ENCODE data around the gene MAP4K2. TPM values are rescaled to one million over a fixed set of nuclear protein-coding genes. Genes with fewer than 3 reads are reported as not detected.

The MAP4K2 gene
- total RNA-seq, 1 donor from 2014 or later: 25.8 TPM

DNA sequence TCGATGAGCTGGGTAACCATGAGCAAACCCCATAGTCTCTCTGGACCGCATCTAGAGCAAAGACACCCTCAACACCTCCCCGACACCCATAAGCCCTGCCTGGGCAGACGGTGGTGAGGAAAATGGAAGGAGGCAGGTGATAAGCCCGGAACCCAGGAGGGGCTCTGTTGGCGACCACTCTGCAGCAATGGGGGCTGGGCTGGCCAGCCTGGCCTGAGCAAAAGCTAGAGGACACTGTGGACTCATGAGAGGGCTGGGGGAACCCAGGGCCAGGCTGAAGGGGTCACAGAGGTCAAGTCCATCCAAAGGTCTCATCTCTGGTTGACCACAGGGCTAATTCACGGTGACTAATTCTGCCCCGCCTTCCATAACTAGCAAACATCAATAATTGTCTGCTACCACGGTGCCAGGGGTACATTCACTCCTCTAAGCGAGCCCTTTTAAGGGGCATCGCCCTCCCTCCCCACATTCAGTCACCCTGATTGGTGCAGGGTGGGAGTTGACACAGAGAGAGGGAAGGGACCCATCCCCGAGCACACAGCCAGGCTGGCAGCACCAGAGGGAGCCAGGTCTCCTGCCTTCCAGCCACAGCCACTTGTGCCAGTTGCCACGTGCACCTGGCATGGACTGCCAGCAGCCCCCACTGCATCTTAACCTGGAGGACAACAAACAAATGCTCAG, 47.2 kb downstream of the MAP4K2 start:
- Mint-ChIP-seq H3K27me3 (ENCODE audit: low read depth) (no peaks in the 10 kb centered on the region), H3K9me3 (no peaks in the 10 kb centered on the region), H3K36me3 (no peaks in the 10 kb centered on the region), H3K4me3 (no peak overlapping the region), H3K27ac (no peak overlapping the region), H3K4me1 (peaks cover 13% of the 10 kb centered on the region)
- TF ChIP-seq, protein P1, sequence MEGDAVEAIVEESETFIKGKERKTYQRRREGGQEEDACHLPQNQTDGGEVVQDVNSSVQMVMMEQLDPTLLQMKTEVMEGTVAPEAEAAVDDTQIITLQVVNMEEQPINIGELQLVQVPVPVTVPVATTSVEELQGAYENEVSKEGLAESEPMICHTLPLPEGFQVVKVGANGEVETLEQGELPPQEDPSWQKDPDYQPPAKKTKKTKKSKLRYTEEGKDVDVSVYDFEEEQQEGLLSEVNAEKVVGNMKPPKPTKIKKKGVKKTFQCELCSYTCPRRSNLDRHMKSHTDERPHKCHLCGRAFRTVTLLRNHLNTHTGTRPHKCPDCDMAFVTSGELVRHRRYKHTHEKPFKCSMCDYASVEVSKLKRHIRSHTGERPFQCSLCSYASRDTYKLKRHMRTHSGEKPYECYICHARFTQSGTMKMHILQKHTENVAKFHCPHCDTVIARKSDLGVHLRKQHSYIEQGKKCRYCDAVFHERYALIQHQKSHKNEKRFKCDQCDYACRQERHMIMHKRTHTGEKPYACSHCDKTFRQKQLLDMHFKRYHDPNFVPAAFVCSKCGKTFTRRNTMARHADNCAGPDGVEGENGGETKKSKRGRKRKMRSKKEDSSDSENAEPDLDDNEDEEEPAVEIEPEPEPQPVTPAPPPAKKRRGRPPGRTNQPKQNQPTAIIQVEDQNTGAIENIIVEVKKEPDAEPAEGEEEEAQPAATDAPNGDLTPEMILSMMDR (IDR thresholded peaks at IDR 0.05; ENCODE audit: unreplicated experiment): no peak
- DNase-seq (ENCODE audit: low spot score in 2 of 2, unreplicated experiment in 2 of 2): no peak

DNA sequence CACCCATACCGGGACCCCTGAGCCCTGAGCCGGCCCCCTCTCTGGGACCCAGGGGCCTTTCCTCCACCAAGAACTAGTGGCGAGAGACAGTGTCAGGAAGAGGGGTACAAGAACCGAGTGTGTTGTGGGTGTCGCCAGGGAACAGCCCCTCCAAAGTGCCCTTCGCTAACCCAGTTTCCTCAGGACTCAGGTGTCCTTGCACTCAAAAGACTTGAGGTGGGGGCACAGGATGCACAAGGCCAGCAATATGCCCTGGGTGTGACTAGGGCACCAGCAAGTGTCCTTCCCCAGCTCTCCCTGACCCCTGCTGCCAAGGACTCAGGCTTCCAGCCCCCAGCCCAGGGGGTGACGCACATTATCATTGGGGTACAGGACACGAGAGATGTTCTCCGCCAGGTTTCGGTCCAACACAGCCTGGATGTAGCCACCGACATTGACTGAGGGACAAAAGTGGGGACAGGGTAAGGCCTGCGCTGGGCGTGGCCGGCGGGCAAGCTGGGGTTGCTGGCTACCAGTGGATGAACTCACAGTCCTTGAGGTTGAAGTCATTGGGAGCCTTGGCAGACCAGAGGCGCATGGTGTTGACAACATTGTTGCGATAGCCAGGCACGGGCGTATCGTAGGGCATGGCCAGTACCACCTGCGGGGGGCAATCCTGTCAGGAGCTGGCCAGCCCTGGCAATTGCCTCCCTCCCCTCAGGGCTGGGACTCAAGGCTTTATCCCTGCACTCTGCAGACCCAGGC, 47.9 kb downstream of the MAP4K2 start:
- no peak overlapping the region for H3K27ac Mint-ChIP-seq
- H3K9me3 Mint-ChIP-seq: no peaks in the 10 kb centered on the region
- no peak for DNase-seq (ENCODE audit: low spot score in 2 of 2, unreplicated experiment in 2 of 2)
- H3K36me3 Mint-ChIP-seq: no peaks in the 10 kb centered on the region
- no peaks in the 10 kb centered on the region for H3K27me3 Mint-ChIP-seq (ENCODE audit: low read depth)
- no peak overlapping the region for H3K4me3 Mint-ChIP-seq
- peaks cover 9% of the 10 kb centered on the region for H3K4me1 Mint-ChIP-seq
- TF ChIP-seq, protein P1 (IDR thresholded peaks at IDR 0.05; ENCODE audit: unreplicated experiment): no peak

DNA sequence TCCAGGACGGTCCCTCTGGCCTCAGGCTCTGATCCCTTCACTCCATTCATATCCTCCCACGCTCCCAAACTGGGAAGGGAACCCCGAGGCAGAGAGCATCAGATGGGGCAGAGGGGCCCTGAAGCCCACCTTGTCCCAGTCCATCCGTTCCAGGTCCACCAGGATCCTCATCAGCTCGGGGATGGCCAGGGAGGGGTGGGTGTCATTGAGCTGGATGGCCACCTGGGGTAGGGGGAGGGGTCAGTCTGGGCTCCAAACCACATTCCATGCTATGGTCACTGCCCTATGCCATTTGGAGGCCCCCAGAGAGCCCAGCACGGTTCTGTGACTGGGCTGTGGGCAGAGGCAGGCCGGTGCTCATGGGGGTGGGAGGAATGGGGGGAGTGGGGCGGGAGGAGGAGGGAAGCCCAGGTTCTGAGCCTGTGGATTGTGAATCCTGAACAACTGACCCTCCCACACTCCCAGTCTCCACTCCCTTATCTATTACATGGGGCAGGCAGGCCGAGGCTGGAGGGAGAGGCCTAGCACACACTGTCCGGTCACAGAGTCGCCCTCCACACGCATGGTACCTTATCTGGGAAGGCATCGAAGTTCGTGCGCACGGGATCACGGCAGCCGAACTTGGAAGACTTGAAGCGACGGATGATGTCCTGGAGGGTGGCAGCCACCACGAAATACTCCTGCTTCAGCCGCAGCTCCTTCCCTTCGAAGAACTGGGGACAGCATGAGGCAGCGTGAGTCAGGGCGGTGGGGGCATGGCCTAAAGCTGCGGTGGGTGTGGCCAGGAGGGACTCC, 48.7 kb downstream of the MAP4K2 start:
- H3K27ac Mint-ChIP-seq: no peak overlapping the region
- H3K36me3 Mint-ChIP-seq: no peaks in the 10 kb centered on the region
- no peak for DNase-seq (ENCODE audit: low spot score in 2 of 2, unreplicated experiment in 2 of 2)
- no peak overlapping the region for H3K4me3 Mint-ChIP-seq
- TF ChIP-seq, protein P1 (IDR thresholded peaks at IDR 0.05; ENCODE audit: unreplicated experiment): no peak
- H3K27me3 Mint-ChIP-seq (ENCODE audit: low read depth): no peaks in the 10 kb centered on the region
- H3K4me1 Mint-ChIP-seq: peaks cover 2% of the 10 kb centered on the region
- H3K9me3 Mint-ChIP-seq: no peaks in the 10 kb centered on the region

DNA sequence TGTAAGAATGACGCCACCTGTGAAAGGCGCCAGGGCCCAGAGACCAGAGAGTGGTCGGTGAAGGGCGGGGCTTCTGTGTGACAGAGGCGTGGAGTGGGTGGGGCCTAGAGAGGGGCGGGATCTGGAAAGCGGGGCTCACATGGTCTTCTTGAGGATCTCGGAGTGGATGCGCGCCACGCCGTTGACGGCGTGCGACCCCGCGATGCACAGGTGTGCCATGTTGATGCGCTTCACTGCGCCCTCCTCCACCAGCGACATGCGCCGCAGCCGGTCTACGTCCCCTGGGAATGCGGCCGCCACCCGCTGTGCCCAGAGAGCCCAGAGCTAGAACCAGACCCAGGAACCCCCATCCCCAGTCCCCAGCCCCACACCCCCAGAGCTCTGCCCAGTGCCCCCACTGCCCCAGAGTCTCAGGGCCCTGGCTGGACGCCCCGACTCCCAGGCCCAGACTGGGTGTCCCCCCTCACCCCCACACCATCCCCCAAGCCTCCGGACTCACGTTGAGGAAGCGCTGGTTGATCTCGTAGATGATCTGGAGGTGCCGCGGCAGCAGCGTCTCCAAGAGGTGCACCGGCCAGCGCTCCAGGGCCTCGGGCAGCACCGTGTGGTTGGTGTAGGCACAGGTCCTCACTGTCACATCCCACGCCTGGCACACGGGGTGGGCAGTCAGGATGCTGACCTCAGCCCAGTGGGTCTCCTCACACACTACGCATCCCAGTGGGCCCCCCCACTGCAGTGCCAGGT, 49.5 kb downstream of the MAP4K2 start:
- TF ChIP-seq, protein P1 (IDR thresholded peaks at IDR 0.05; ENCODE audit: unreplicated experiment): no peak
- no peaks in the 10 kb centered on the region for H3K4me1 Mint-ChIP-seq
- DNase-seq (ENCODE audit: low spot score in 2 of 2, unreplicated experiment in 2 of 2): no peak

GRCh38 chr11:64753019-64753379, 50.0 kb downstream of the MAP4K2 start:
- Mint-ChIP-seq H3K27ac (no peak overlapping the region), H3K4me1 (peaks cover 5% of the 10 kb centered on the region), H3K9me3 (no peaks in the 10 kb centered on the region), H3K27me3 (ENCODE audit: low read depth) (peaks cover 2% of the 10 kb centered on the region), H3K36me3 (no peaks in the 10 kb centered on the region), H3K4me3 (no peak overlapping the region)
- no peak for DNase-seq (ENCODE audit: low spot score in 2 of 2, unreplicated experiment in 2 of 2)
- TF ChIP-seq, protein P1 (IDR thresholded peaks at IDR 0.05; ENCODE audit: unreplicated experiment): no peak

More for the DNA sequence above, 49.5 kb downstream of the MAP4K2 start:
- Mint-ChIP-seq H3K9me3 (no peaks in the 10 kb centered on the region), H3K4me3 (no peak overlapping the region), H3K36me3 (no peaks in the 10 kb centered on the region), H3K27ac (no peak overlapping the region), H3K27me3 (ENCODE audit: low read depth) (no peaks in the 10 kb centered on the region)

All from mesothelial cell of epicardium (in vitro differentiated cells).